ENCODE data around the gene EARS2. TPM values are rescaled to one million over a fixed set of nuclear protein-coding genes. Genes with fewer than 3 reads are reported as not detected.

EARS2 gene
- total and polyA plus RNA-seq, 3 experiments from 2014 or later, result 14.1 to 28.5 (median 26.9) TPM

DNA sequence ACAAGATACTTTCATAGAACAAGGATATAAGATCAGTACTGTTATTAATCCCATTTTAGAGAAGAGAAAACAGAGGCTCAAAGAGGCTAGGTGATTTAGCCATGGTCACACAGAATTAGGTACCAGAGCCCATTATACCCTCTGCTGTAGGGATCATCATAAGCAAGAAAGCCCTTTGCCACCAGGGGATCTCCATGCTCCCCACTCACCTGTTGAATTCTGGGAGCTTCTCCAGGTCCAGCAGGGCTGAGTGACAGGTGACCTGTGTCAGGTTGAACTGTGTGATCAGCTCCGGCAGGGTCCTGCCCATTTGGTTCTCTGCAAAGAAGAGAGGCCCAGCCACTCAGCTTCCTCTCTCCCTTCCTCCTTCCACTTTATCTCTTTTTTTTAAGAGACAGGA, 24.7 kb downstream of the EARS2 start:
- Mint-ChIP-seq H3K4me1 (no peaks in the 10 kb centered on the region), H3K9me3 (no peaks in the 10 kb centered on the region), H3K27ac (no peak overlapping the region), H3K4me3 (no peak overlapping the region), H3K36me3 (peaks cover 0 to 84% (median 6%) of the 10 kb centered on the region in 3 donors), H3K27me3 (no peaks in the 10 kb centered on the region)
- Histone ChIP-seq H3K4me1 (ENCODE audit: insufficient read depth, low read length) (no peaks in the 10 kb centered on the region), H3K36me3 (ENCODE audit: insufficient read depth, low read length) (peaks cover 20% of the 10 kb centered on the region), H3K4me3 (ENCODE audit: low read length) (no peak overlapping the region), H3K9me3 (ENCODE audit: low read length) (no peaks in the 10 kb centered on the region), H3K27me3 (ENCODE audit: insufficient read depth, low read length, poor library complexity, severe bottlenecking) (no peaks in the 10 kb centered on the region), H3K27ac (ENCODE audit: low read depth, low read length) (no peak overlapping the region)
- DNase-seq, result no peak
- CTCF ChIA-PET, result no interaction called here
- POLR2A ChIA-PET, result no interaction called here

DNA sequence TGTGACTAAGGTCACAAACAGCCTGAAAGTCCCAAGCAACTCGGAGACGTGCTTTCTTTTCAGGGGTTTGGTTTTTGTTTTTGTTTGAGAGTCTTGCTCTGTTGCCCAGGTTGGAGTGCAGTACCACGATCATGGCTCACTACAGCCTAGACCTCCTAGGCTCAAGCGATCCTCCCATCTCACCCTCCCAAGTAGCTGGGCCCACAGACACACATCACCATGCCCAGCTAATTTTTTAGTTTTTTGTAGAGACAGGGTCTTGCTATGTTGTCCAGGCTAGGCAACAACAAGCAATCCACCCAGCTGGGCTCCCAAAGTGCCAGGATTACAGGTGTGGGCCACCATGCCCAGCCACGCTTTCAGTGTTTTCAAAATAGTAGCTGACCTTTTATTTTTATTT, 27.1 kb downstream of the EARS2 start:
- Mint-ChIP-seq H3K27me3 (no peaks in the 10 kb centered on the region), H3K9me3 (no peaks in the 10 kb centered on the region), H3K4me1 (no peaks in the 10 kb centered on the region), H3K4me3 (no peak overlapping the region), H3K36me3 (peaks cover 7 to 76% (median 10%) of the 10 kb centered on the region in 3 donors), H3K27ac (peak overlapping the region in 1 of 8 donors; percentile 50)
- Histone ChIP-seq H3K4me1 (ENCODE audit: insufficient read depth, low read length) (no peaks in the 10 kb centered on the region), H3K36me3 (ENCODE audit: insufficient read depth, low read length) (peaks cover 23% of the 10 kb centered on the region), H3K27ac (ENCODE audit: low read depth, low read length) (no peak overlapping the region), H3K27me3 (ENCODE audit: insufficient read depth, low read length, poor library complexity, severe bottlenecking) (no peaks in the 10 kb centered on the region), H3K4me3 (ENCODE audit: low read length) (no peak overlapping the region), H3K9me3 (ENCODE audit: low read length) (no peaks in the 10 kb centered on the region)
- POLR2A ChIA-PET, result no interaction called here
- no peak for DNase-seq
- CTCF ChIA-PET, result interaction anchor here (1.1 kb wide), 1 partner anchor 45 kb away, joined by 3 read pairs; no protein-coding TSS in a partner anchor

DNA sequence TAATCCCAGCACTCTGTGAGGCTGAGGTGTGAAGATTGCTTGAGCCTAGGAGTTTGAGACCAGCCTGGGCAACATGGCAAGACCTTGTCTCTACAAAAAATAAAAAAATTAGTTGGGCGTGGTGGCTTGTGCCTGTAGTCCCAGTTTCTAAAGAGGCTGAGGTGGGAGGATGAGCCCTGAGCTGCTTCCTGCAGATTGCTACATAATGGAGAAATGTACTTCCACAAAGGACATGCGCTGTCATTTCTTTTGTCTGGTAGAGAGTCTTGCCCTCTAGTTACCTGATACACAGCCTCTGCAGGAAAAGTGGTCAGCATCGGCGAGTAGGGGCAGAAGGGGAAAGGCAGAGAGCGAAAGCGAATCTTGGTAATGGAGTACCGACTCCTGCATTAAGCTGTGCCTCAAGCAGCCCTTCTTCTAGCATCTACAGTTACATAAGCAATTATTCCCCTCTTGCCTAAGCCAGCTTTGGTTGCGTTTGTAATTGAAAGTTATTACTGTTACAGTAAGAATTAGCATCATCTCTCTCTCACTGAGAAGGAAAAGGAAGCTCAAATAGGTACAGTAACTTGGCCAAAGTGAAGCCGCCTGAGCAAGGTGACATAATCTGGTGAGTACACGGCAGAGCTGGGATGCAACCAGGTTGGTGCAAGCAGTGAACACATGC, 28.4 kb downstream of the EARS2 start:
- POLR2A ChIA-PET, result no interaction called here
- peak overlapping the region in 1 of 8 donors; percentile 50 for H3K27ac Mint-ChIP-seq
- H3K36me3 ChIP-seq (ENCODE audit: insufficient read depth, low read length), result peaks cover 17% of the 10 kb centered on the region

DNA sequence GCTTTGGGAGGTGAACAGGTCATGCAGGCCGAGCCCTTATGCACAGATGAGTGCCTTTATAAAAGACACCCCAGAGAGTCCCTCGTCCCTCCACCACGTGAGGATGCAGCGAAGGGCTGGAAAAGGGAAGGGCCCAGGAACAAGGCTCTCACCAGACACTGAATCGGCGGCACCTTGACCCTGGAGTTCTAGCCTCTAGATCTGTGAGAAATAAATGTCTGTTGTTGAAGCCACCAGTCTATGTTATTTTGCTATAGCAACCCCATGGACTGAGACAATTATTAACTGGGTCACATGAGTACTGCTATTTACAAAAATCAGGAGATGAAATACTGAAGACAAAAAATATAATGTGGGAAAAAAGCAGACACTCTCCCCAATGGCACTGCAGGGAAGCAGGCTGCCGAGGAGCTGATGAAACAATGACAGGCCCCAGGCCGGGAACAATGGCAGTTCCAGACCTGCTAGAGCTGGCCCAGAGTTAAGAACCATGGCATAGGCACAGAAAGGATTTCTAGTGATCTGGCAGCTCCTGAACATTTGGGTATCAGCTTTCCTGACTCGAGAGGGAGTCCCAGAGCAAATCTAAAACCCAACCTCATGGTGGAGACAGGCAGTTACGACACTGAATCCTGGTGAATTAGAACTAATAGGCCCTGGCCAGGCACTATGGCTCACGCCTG, 29.0 kb downstream of the EARS2 start:
- H3K27ac ChIP-seq (ENCODE audit: low read depth, low read length), result no peak overlapping the region
- no peaks in the 10 kb centered on the region for H3K27me3 ChIP-seq (ENCODE audit: insufficient read depth, low read length, poor library complexity, severe bottlenecking)
- H3K4me3 Mint-ChIP-seq, result no peak overlapping the region
- no peaks in the 10 kb centered on the region for H3K9me3 ChIP-seq (ENCODE audit: low read length)
- H3K4me1 ChIP-seq (ENCODE audit: insufficient read depth, low read length), result no peaks in the 10 kb centered on the region
- H3K4me1 Mint-ChIP-seq, result no peaks in the 10 kb centered on the region
- POLR2A ChIA-PET, result no interaction called here
- peaks cover 21% of the 10 kb centered on the region for H3K36me3 ChIP-seq (ENCODE audit: insufficient read depth, low read length)
- peaks cover 17 to 76% (median 20%) of the 10 kb centered on the region in 3 donors for H3K36me3 Mint-ChIP-seq
- H3K9me3 Mint-ChIP-seq, result no peaks in the 10 kb centered on the region
- CTCF ChIA-PET, result no interaction called here
- no peak for DNase-seq
- no peak overlapping the region for H3K4me3 ChIP-seq (ENCODE audit: low read length)
- H3K27me3 Mint-ChIP-seq, result peaks cover 0 to 1% of the 10 kb centered on the region in 2 donors
- peak overlapping the region in 1 of 8 donors; percentile 50 for H3K27ac Mint-ChIP-seq

More for the DNA sequence above, 28.4 kb downstream of the EARS2 start:
- CTCF ChIA-PET, result no interaction called here
- Mint-ChIP-seq H3K36me3 (peaks cover 10 to 76% (median 15%) of the 10 kb centered on the region in 3 donors), H3K27me3 (no peaks in the 10 kb centered on the region), H3K4me1 (no peaks in the 10 kb centered on the region), H3K9me3 (no peaks in the 10 kb centered on the region), H3K4me3 (no peak overlapping the region)
- no peak overlapping the region for H3K4me3 ChIP-seq (ENCODE audit: low read length)
- H3K4me1 ChIP-seq (ENCODE audit: insufficient read depth, low read length), result no peaks in the 10 kb centered on the region
- no peak for DNase-seq
- no peaks in the 10 kb centered on the region for H3K27me3 ChIP-seq (ENCODE audit: insufficient read depth, low read length, poor library complexity, severe bottlenecking)
- H3K9me3 ChIP-seq (ENCODE audit: low read length), result no peaks in the 10 kb centered on the region
- H3K27ac ChIP-seq (ENCODE audit: low read depth, low read length), result no peak overlapping the region

DNA sequence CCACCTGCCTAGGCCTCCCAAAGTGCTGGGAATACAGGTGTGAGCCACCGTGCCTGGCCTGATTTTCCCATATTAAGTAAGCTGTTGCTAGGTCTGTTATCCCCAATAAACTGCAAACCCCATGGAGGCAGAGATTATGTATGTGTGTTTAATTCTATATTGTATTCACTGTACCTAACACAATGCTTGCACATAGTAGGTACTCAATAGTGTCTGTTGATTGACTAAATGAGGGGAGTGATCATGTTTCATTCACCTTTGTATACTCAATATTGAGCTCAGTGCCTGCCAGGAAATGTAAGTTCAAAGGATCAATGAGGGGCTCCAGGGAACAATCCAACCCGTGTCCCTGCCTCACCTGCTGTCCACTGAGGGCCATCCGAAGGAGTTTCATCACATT, 32.3 kb downstream of the EARS2 start:
- Mint-ChIP-seq H3K36me3 (peaks cover 19 to 74% (median 24%) of the 10 kb centered on the region in 3 donors), H3K27me3 (peaks cover 0 to 1% of the 10 kb centered on the region in 2 donors), H3K27ac (peak overlapping the region in 2 of 8 donors; percentile 25 to 72), H3K4me1 (no peaks in the 10 kb centered on the region), H3K4me3 (no peak overlapping the region), H3K9me3 (no peaks in the 10 kb centered on the region)
- DNase-seq, result no peak
- Histone ChIP-seq H3K9me3 (ENCODE audit: low read length) (no peaks in the 10 kb centered on the region), H3K4me1 (ENCODE audit: insufficient read depth, low read length) (no peaks in the 10 kb centered on the region), H3K4me3 (ENCODE audit: low read length) (no peak overlapping the region), H3K27me3 (ENCODE audit: insufficient read depth, low read length, poor library complexity, severe bottlenecking) (no peaks in the 10 kb centered on the region), H3K36me3 (ENCODE audit: insufficient read depth, low read length) (peaks cover 15% of the 10 kb centered on the region), H3K27ac (ENCODE audit: low read depth, low read length) (no peak overlapping the region)
- ChIA-PET CTCF (no interaction called here), POLR2A (no interaction called here)

DNA sequence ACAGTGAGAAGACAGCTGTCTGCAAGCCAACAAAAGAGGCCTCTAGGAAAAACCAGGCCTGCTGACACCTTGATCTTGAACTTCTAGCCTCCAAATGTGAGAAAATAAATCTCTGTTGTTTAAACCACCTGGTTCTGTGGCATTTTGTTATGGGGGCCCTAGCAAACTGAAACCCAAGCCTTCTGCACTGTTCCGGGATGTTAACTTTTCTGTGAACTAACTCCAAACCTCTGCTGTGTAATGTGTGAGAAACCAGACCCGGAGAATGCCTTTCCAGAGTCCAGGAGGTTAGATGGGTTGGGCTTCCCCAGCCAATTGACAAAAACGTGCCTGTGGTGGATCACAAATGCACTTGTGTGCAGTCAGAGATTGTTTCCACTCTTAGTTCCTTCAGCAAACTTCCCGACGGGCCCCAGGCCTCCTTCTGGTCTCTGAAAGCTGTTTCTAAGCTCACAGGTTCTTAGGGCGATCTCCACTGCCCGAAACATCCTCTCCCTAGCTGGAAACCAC, 33.2 kb downstream of the EARS2 start:
- H3K9me3 ChIP-seq (ENCODE audit: low read length), result no peaks in the 10 kb centered on the region
- Mint-ChIP-seq H3K4me1 (no peaks in the 10 kb centered on the region), H3K4me3 (no peak overlapping the region), H3K9me3 (no peaks in the 10 kb centered on the region), H3K36me3 (peaks cover 19 to 70% (median 27%) of the 10 kb centered on the region in 3 donors), H3K27me3 (peaks cover 0 to 1% of the 10 kb centered on the region in 2 donors), H3K27ac (peak overlapping the region in 1 of 8 donors; percentile 55)
- no peaks in the 10 kb centered on the region for H3K27me3 ChIP-seq (ENCODE audit: insufficient read depth, low read length, poor library complexity, severe bottlenecking)
- no peak overlapping the region for H3K27ac ChIP-seq (ENCODE audit: low read depth, low read length)
- ChIA-PET CTCF (no interaction called here), POLR2A (no interaction called here)
- no peaks in the 10 kb centered on the region for H3K4me1 ChIP-seq (ENCODE audit: insufficient read depth, low read length)
- no peak for DNase-seq
- H3K4me3 ChIP-seq (ENCODE audit: low read length), result no peak overlapping the region
- H3K36me3 ChIP-seq (ENCODE audit: insufficient read depth, low read length), result peaks cover 15% of the 10 kb centered on the region

DNA sequence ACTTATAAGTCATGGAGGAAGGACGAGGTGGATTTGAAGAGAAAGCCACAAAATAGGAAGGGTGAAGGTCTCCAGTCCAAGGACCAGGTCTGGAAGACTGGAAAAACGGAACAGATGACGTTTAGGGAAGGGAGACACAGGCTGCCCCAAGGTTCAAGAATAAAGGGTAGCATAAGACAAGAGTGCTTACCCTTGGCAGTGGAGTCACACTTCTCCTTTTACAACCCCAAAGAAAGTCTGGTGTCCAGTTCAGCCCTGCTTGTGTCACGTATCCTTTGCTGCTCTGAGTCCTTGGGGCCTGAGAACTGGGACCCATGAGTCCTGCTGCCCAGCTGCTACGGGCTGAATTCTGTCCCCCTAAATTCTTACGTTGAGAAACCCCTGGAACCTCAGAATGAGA, 33.8 kb downstream of the EARS2 start:
- no peak overlapping the region for H3K27ac Mint-ChIP-seq
- H3K9me3 Mint-ChIP-seq, result no peaks in the 10 kb centered on the region
- peaks cover 15% of the 10 kb centered on the region for H3K36me3 ChIP-seq (ENCODE audit: insufficient read depth, low read length)
- no peak overlapping the region for H3K4me3 ChIP-seq (ENCODE audit: low read length)
- ChIA-PET CTCF (no interaction called here), POLR2A (no interaction called here)
- H3K27me3 ChIP-seq (ENCODE audit: insufficient read depth, low read length, poor library complexity, severe bottlenecking), result no peaks in the 10 kb centered on the region
- H3K27me3 Mint-ChIP-seq, result peaks cover 0 to 1% of the 10 kb centered on the region in 2 donors
- H3K4me1 Mint-ChIP-seq, result peaks cover 0 to 4% (median 0%) of the 10 kb centered on the region in 3 donors
- H3K4me1 ChIP-seq (ENCODE audit: insufficient read depth, low read length), result no peaks in the 10 kb centered on the region
- no peak overlapping the region for H3K4me3 Mint-ChIP-seq
- no peak overlapping the region for H3K27ac ChIP-seq (ENCODE audit: low read depth, low read length)
- H3K9me3 ChIP-seq (ENCODE audit: low read length), result no peaks in the 10 kb centered on the region
- DNase-seq, result no peak
- peaks cover 19 to 64% (median 27%) of the 10 kb centered on the region in 3 donors for H3K36me3 Mint-ChIP-seq

DNA sequence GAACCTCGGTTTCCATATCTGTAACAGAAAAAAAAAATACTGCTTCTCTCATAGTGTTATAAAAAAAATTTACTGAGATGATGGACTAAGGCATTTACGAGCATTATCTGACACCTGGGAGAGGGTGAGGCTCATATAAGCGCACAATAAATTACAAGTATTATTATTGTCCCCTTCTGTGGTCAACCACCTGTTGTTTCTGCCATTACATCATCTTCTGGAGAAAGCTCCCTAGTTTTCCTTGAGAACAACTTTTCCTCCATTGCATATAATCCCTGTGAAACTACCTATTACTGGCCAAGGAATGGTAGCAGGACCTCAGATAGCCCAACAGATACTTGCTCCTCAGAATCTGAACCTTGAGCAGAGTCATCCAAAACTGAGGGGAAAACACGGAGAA, 35.2 kb downstream of the EARS2 start:
- Histone ChIP-seq H3K4me1 (ENCODE audit: insufficient read depth, low read length) (no peaks in the 10 kb centered on the region), H3K36me3 (ENCODE audit: insufficient read depth, low read length) (peaks cover 15% of the 10 kb centered on the region), H3K27ac (ENCODE audit: low read depth, low read length) (no peak overlapping the region), H3K4me3 (ENCODE audit: low read length) (no peak overlapping the region), H3K9me3 (ENCODE audit: low read length) (no peaks in the 10 kb centered on the region), H3K27me3 (ENCODE audit: insufficient read depth, low read length, poor library complexity, severe bottlenecking) (no peaks in the 10 kb centered on the region)
- peaks cover 0 to 1% of the 10 kb centered on the region in 2 donors for H3K27me3 Mint-ChIP-seq
- POLR2A ChIA-PET, result no interaction called here
- no peak overlapping the region for H3K4me3 Mint-ChIP-seq
- H3K27ac Mint-ChIP-seq, result no peak overlapping the region
- peaks cover 0 to 9% (median 2%) of the 10 kb centered on the region in 3 donors for H3K4me1 Mint-ChIP-seq
- H3K36me3 Mint-ChIP-seq, result peaks cover 16 to 53% (median 29%) of the 10 kb centered on the region in 3 donors
- H3K9me3 Mint-ChIP-seq, result no peaks in the 10 kb centered on the region
- CTCF ChIA-PET, result no interaction called here
- no peak for DNase-seq

All from CD8-positive, alpha-beta memory T cell (primary cell).